ENCODE results near the gene ERBIN. TPM values are rescaled to one million over a fixed set of nuclear protein-coding genes. Genes with fewer than 3 reads are reported as not detected.
A peak's percentile ranks its signal among the peaks of the same experiment; 100 is the strongest.

ERBIN gene
- total and polyA plus RNA-seq, 2 of the 4 experiments (the other 2 are of a cell fraction): 25.8 to 70.1 TPM

DNA sequence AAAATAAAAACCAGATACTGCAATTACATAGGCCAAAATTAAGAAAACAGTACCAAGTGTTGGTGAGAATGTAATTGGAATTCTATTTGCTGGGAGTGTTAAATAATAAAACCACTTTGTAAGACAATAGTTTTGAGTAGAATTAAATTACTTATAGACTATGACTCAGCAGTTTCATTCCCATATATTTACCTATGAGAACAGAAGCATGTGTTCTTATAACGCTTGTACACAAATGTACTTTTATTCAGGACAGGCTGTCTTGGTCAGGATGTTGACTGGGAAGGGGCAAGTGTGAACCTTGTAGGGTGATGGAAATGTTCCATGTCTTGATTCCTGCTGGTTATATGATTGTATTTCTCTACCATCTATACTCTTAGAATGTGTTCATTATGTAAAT lies 56.3 kb downstream of the ERBIN start:
- BruUV-seq (replicated peaks): no TSS peak
- no peak overlapping the region for H4K91ac ChIP-seq (ENCODE audit: insufficient read depth, low read depth, low read length)
- no peak overlapping the region for H2AK5ac ChIP-seq (ENCODE audit: low read depth, low read length)
- H3K79me1 ChIP-seq (ENCODE audit: low read depth in 1 of 2, low read length in 2 of 2): peaks cover 3 to 68% of the 10 kb centered on the region in 2 experiments; a peak in 3 of 4 replicates
- H3K23ac ChIP-seq (ENCODE audit: low read depth, low read length): peak overlapping the region; percentile 73; the same call in 1 of the 2 replicates
- no peak overlapping the region for H2BK20ac ChIP-seq (ENCODE audit: low read depth, low read length)
- dilution Hi-C loops (cut with HindIII; ENCODE audit: low sequenced_read_pairs, unreplicated experiment): no loop called here
- H2AFZ ChIP-seq (replicated peaks; ENCODE audit: low read length, poor library complexity): no peak overlapping the region
- WGBS, 2 experiments (ENCODE audit: extremely low coverage in 2 of 2, insufficient read length in 1 of 2): no CpG with 5 or more reads among the region's 1 CpG
- no peak overlapping the region for H2AK9ac ChIP-seq (replicated peaks; ENCODE audit: low read depth, low read length, poor library complexity)
- peaks cover 25% of the 10 kb centered on the region for H3K4me1 ChIP-seq (ENCODE audit: control insufficient read depth, insufficient read depth, low read length)
- H3K9me1 ChIP-seq (ENCODE audit: insufficient read depth, low read length): peaks cover 27% of the 10 kb centered on the region
- no peak overlapping the region for H4K5ac ChIP-seq (ENCODE audit: low read depth, low read length)
- H3K18ac ChIP-seq (ENCODE audit: low read depth, low read length): no peak overlapping the region
- H2BK15ac ChIP-seq (ENCODE audit: low read depth, low read length): no peak overlapping the region
- H3K9me3 ChIP-seq (ENCODE audit: control insufficient read depth, insufficient read depth, low read length): no peaks in the 10 kb centered on the region
- in situ Hi-C loops (cut with MboI; ENCODE audit: low sequenced_read_pairs): no loop called here
- ATAC-seq (ENCODE audit: low read depth) (no peak), DNase-seq (no peak)
- H3K56ac ChIP-seq (ENCODE audit: extremely low read depth, insufficient read depth, low read length): no peak overlapping the region
- no peak overlapping the region for H4K8ac ChIP-seq (ENCODE audit: low read depth in 2 of 2, low read length in 2 of 2)
- H4K20me1 ChIP-seq (ENCODE audit: insufficient read depth, low read length): peaks cover 76% of the 10 kb centered on the region
- no peak overlapping the region for H2BK120ac ChIP-seq (ENCODE audit: low read depth, low read length)
- intact Hi-C loops (cut with micrococcal nuclease): no loop called here
- H3K14ac ChIP-seq (replicated peaks; ENCODE audit: low read depth, low read length): 0 out of 2 replicates have a peak overlapping the region, but pooled peaks have one; percentile 60
- no peak overlapping the region for H3K9ac ChIP-seq (ENCODE audit: low read depth, low read length)
- H2BK5ac ChIP-seq (ENCODE audit: low read depth, low read length, poor library complexity, severe bottlenecking): peak overlapping the region; percentile 63
- no peak for TF ChIP-seq BHLHE40 (IDR thresholded peaks at IDR 0.05; ENCODE audit: low read depth, low read length)
- TF ChIP-seq NFE2L2 (IDR thresholded peaks at IDR 0.05; ENCODE audit: low read depth, low read length): peak; percentile 96
- peak; percentile 76 for TF ChIP-seq MAFK (IDR thresholded peaks at IDR 0.05; ENCODE audit: low read depth, low read length)
- H3K4me3 ChIP-seq (ENCODE audit: insufficient read depth, low read depth, low read length): no peak overlapping the region
- ChIA-PET POLR2A (ENCODE audit: unreplicated experiment) (no interaction called here), CTCF (no interaction called here)
- H3K4me2 ChIP-seq (ENCODE audit: low read depth, low read length): no peak overlapping the region; the same call in 1 of the 2 replicates
- peaks cover 8% of the 10 kb centered on the region for H3K36me3 ChIP-seq (ENCODE audit: control insufficient read depth, insufficient read depth, low read length)
- no peak overlapping the region for H3K4ac ChIP-seq (ENCODE audit: low read depth, low read length)
- no peak overlapping the region for H3K27ac ChIP-seq (ENCODE audit: insufficient read depth, low read length)
- H3K27me3 ChIP-seq (ENCODE audit: control insufficient read depth, insufficient read depth, low read length): no peaks in the 10 kb centered on the region
